NCI-H526 (cell line): ENCODE measurements around the gene NAGPA.
"Not testable (repeated sequence)": the region's sequence is repeated elsewhere in the genome, so short reads cannot be mapped to it uniquely, and the experiment has no call there.

Experiments
- DNase-seq, 2 experiments: peaks; one replicate each; lab custom pipeline; 2025; lab: John Stamatoyannopoulos, UW

NAGPA gene

DNA sequence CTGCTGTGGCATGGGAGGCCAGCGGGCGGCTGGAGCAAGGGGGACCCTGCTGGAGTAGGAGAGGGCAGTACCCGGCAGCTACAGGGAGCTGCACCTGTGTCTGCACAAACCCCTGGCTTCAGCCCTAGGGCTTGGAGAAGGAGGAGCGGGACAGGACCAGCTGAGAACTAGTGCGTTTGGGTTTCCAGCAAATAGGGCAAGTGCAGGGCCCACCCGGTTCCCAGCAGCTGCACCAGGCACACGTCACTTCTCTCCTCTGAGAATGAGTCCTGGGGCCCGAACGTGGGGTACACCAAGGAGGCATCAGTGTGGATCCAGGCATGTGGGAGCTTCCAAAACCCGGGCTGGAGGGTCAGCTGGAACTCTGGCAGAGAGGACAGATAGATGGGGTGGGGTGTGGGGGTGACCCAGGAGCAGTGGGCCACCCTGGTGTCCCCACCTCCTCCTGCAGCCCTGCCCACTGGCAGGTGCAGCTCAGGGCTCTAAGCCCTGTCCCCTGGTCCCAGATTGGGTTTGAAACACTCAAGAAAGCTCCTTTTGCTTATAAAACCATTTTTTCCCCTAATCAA, 26.4 kb upstream of the NAGPA start:
- DNase-seq: no peak

DNA sequence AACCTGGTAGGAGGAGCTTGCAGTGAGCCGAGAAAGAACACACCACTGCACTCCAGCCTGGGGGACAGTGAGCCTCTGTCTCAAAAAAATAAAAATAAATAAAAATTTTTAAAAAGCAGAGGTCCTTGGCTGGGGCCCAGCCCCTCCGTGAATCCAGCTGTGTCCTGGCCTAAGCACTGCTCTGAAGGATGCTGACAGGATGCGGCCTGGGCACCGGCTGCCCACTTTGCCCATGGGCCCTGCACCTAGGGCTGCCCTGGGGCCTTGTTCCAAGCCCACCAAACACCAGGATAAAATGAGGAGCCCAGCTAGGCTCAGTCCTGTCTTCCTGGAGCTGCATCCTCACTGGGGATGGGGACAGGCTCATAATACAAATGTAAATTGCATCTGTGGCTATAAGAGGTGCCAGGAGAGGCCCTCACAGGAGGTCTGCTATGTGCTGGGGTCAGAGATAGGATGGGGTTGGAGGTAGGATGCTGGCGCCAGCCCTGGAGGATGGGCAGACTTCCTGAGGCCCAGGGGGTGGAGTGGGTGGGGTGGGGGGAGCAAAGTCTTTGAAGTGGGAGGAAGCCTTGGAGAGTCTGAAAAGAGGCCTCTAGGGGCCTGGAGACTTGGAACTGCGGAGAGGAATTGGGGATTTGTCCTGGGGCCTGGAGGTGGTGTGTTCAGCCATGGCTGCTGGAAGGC, 25.8 kb upstream of the NAGPA start:
- no peak for DNase-seq

DNA sequence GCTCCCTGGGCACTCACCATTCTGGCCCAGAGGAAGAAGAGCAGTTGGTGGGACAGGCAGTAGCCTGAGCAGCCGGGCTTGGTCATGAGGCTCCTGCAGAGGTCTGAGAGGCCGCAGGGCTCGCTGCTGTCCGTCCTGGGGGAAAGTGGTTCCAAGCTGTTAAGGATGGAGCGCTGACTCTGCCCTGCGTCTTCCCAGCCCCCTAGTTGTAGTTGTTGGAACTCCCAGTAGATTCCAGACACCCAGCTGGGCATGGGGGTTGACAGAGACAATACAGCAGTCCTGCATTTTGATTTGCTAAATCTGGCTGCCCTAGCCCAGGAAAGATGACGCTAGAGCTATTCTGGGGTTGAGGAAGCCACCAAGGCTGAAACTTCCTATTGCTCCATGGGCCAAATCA, 24.7 kb upstream of the NAGPA start:
- no peak for DNase-seq

DNA sequence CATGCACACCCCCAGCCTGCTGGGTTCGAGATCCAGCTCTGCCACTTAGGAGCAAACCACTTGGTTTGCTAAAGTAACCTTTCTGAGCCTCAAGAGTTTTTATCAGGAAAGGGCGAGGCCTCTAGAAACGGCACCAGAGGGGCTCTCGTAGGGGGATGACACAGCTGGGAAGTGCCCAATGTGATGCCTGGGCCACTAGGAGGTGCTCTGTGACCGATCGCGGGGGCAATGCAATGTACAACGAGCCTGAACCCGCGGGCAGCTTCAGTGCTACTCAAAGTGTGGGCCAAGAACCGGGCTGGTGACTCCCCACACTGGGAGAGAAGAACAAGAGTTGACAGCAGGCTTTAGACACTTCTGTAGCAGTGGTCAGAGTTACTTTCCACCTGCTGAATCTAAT, 22.6 kb upstream of the NAGPA start:
- DNase-seq: peak in 1 of 2 experiments; percentile 48

DNA sequence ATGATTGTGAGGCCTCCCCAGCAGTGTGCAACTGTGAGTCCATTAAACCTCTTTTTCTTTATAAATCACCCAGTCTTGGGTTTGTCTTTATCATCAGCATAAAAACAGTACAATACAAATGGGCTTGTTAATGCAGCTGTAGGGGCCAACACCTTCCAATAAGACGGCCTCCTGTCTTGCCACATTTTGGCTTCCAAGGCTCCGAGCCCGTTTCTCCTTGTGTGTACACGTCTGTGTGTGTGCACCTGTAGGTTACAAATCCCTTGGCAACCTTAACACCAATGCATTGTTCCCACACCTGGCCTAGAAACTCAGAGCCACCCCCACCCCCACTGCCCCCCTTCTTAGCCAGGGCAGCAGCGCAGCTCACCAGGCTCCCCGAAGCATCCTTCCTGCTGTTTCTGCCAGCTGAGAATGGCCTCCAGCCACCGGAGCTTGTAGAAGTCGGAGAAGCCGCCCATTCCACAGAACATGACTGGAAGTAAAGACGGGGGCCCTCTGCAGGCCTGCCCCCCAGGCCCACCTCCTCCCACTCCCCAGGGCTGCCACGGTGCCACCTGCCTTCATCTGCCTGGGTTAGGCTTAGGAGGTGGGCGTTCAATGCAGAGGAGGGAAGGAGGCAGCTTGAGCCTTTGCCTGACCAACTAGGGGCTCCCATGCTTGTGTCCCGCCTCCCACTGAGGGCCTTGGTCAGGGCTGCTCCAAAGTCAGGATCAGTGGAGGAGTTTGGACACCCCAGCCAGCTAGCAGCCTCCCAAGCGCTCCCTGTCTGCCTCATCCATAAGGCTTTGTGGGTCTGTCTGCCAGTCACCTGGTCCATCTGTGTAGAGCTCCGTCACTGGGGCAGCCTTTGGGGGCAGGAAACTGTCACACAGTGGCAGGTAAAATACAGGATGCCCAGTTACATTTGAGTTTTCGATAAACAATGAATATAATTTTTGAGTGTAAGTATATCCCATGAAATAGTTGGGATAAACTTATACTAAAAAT, 21.4 kb upstream of the NAGPA start:
- DNase-seq: no peak

DNA sequence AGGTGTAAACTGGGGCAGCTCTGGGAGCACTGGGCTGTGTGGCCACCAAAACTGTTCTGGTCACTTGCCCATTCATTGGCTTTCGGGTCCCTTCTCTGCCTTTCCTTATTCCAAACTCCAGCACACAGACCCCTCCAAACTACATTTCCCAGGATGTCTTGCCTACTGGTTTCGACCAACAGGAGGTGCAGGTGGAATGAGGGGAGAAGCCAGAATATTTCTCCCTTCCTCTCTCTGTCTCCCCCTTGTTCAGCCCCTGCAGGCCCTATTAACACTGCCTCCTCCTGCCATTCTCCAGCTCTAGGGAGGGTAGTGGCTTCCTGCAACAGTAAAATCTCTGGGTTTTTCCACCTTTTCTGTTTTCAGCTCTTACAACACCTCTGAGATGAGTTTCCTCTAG, 13.2 kb upstream of the NAGPA start:
- DNase-seq: no peak

DNA sequence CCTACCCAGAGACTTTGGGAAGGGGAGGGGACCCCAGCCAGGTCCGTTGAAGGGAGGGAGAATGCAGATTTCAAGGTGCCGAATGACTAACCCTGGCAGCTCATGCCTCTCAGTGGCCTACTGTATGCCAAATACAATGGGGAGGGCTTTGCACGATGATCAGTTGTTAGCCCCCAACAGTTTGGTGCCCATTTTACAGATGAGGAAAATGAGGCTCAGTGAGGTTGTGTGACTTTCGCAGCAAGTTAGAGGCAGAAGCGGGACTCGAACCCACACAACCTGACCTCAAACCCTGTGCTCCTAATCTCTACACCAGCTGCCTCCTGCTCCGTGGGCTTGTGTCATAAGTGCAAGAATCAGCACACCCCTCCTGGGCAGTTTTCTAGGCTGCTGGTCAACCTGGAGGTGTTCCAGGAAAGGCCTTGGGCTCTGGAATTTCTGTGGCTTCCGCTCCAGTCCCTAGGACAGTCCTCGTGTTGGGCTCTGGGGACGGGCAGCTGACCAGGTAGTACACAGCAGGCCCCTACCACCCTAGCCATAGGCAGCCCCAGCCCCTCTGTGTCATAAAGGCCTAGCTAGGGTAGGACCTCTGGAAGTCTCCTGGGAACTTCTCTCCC, 11.9 kb upstream of the NAGPA start:
- DNase-seq: no peak

DNA sequence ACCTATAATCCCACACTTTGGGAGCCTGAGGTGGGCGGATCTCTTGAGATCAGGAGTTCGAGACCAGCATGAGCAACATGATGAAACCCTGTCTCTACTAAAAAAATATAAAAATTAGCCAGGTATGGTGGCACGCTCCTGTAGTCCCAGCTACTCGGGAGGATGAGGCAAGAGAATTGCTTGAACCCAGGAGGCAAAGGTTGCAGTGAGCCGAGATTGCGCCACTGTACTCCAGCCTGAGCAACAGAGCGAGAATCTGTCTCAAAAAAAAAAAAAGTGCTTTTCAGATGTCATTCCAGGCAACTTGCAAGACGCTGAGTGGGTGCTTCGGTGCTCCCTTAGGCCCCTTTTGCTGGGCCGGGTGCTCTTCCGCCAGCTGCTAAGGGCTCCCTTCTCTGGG, 10.8 kb upstream of the NAGPA start:
- not testable (repeated sequence) for DNase-seq

DNA sequence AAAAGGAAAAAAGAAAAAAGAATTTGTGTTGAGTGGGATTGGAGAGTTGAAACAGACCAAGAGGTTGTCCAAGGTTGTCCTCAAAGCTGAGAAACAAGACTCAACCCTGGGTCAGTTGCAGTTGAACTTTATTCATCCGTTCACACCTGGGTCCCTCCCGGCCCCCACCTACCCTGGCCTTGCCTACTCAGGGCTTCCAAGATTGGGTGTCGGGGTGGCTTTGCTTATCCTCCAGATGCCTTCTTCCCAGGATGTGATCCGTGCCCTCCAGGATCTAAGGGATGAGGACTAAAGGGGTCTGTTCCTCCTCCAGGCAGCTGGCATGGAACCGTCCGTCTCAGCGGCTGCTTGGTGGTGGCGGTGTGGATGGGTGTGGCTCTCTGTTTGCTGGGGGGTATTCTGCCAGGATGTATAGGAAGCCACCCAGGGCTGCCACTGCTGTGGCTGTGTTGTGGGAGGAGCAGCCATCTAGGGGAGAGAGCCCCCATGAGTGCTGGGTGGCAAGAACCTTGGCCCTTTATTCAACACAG, 10.3 kb upstream of the NAGPA start:
- no peak for DNase-seq

DNA sequence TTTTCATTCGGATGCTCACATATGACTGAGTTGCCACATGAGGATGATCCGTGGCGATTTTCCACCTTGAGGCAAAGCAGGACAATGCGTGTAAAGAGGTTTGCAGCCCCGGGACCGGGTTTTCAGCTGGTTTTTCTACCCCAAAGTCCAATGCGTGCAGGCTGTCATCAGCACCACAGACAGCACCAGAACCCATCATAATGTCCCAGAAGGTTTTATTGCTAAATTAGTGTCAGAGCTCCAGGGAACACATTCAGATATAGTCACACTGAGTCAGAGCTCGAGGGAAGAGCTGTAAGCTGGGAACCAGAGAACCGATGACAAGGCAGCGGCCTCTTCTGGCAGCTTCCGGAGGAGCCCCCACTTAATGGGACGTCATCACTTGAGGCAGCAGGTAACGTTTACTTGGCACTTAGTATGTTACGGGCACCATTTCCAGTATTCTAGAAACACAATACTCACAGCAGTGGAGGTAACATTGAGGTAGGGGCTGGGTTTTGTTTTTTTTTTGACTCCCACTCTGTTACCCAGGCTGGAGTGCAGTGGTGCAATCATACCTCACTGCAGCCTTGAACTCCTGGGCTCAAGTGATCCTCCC, 8.9 kb upstream of the NAGPA start:
- no peak for DNase-seq

DNA sequence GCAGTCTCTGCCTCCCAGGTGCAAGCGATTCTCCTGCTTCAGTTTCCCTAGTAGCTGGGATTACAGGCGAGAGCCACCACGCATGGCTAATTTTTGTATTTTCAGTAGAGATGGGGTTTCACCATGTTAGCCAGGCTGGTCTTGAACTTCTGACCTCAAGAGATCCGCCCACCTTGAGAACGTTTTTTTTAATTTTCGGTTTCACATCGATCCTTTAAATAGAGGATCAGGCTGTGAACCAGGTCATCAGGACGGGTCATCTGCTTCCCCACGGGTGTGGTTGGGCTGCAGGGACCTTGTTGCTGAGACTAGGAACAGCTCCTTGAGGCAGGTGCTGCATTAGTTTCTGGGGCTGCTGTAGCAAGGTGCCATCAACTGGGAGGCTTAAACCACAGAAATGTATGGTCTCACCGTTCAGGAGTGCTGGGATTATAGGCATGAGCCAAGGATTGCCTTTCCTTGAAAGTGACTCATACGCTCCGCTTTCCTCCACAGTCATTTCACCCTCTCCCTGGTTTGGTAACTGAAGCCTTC, 7.9 kb upstream of the NAGPA start:
- DNase-seq: no peak

DNA sequence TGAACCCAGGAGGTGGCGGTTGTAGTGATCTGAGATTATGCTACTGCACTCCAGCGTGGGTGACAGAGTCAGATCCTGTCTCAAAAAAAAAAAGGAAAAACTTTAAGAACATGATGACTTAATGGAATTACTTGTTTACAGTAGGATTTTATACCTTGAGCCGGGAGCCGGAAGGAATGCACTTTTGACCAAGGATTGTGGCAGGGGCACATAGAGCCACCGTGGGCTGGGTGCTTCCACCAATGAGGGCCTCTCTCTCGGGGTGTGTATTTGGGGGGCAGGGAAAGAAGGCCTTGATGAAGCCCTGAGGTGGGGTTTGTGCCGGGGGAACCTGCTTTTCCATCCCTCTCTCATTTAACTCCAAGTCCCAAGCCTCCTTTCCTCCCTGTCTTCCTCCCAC, 6.7 kb upstream of the NAGPA start:
- no peak for DNase-seq

DNA sequence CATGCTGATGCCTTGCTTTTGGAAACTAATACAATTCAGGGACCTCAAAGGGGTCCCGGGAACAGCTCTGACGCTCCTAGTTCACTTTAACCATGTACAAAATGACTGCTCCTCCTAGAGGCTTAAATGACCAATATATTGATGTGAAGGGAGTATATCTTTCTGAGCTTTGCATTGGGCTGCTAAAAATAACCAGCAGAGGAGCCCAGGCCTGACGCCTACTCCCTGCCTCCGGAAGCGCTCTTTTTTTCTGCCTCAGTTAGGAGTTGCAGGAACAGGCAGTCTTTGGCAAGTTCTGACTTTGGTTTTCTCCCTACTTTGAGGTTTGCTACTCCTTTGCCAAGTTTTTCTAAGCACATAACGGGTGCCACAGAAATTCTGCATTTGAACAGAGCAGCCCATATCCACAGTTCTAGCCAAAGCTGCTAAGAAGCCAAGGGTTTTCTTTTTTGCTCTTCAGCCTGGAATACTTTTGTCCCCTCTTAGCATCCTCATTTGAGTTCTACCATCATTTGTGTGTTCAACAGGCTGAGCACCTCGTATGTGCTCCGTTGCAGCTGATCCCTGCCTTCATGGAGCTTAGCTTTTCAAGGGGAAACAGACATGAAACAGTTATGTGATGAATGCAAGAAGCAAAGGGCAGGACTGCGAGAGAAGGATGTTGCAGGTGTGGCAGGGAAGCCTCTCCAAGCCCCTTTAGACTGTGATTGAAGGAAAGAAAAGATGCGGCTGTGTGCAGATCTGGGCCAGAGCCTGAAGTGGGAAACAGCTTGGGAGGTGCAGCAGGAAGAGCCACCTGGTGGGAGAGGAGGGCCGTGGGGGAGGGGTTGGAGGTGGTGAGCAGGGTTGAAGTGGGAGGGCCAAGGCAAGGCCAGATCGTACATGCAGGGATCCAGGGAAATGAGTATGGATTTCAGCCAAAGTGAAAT, 2.8 kb upstream of the NAGPA start:
- no peak for DNase-seq

DNA sequence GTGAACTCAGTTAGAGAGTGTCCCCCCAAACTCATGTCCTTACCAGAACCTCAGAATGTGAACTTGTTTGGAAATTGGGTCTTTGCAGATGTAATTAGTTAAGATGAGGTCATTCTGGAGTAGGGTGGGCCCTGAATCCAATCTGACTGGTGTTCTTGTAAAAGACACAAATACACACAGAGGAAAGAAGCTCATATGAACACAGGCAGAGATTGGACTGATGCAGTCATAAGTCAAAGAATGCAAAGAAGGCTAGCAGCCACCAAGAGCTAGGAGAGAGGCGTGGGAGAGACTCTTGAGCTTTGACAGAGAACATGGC, 2.1 kb upstream of the NAGPA start:
- no peak for DNase-seq

DNA sequence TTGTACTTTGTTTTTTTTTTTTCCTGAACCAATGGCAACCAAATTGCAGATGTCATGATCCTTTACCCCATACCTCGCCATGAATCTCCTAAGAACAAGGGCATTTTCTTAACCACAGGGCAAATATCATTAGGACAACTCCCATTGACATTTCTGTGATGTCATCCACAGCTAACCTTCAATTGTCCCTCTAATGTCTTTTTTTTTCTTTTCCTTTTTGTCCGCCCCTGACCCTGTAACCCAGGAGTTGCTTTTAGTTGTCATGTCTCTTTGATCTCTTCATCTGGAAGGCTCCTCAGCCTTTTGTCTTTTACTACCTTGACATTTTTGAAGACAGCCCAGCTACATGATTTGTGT, 410 bp upstream of the NAGPA start:
- DNase-seq: no peak

DNA sequence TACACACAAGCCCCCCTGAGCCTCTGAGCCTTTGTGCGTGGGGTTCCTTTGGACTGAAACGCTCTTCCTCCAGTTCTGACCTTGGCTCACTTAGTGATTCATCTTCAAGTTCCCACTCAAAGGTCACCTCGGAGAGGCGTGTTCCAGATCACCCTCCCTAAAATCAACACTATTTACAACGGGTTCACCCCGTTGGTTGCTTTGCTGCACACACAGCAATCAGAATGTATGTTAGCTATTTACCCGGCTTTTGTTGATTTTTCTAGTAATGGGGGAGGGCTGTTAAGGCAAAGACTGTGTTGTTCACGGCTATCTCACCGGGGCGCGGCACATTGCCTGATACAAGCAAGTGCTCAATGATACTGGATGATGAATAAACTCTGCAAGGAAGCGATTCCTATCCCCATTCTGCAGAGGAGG, 977 bp downstream of the NAGPA start:
- no peak for DNase-seq

DNA sequence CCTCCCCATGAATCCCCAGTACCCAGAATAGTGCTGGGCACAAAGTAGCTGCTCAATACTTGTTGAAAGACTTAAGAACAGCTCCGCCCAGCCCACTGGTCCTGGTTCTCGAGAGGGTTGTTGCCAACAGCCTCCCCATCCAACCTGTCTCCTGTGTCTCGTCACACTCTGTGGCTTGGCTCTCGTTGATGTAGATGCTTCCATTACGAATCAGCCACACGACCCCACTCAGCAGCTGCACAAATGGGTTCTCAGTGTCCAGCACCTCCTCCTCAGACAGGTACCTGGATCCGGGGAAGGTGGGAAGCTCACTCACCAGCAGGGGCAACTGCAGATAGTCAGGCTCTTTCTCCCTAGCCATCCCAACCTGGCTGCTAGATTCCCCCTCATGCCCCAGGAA, 2.1 kb downstream of the NAGPA start:
- DNase-seq: no peak

DNA sequence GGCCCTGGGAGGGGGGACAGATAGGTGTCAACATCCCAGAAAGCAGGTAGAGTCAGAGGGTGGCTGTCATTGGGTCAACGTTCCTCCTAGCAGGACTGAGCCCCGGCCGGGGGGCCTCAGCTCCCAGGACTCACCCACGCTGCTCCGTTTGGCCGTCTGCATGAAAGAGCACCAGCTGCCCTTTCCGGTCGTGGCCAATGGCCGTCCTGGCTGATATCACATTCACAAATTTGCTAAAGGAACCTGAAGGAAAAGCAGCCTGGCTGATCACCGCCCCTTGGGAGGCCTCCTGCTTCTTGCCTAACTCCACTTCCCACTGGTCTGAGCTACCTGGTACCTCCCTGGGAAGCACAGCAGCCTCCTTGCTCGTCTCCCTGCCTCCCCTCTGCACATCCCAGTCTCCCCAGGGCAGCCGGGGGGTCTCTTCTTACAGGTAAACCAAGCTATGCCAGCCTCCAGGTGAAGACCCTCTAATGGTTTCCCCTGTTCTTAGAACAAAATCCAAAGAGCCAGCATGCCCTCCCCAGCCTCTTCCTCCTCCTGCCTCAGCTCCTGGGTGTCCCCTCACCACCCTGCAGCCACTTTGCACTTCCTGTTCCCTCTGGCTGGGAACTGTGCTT, 3.4 kb downstream of the NAGPA start:
- no peak for DNase-seq

DNA sequence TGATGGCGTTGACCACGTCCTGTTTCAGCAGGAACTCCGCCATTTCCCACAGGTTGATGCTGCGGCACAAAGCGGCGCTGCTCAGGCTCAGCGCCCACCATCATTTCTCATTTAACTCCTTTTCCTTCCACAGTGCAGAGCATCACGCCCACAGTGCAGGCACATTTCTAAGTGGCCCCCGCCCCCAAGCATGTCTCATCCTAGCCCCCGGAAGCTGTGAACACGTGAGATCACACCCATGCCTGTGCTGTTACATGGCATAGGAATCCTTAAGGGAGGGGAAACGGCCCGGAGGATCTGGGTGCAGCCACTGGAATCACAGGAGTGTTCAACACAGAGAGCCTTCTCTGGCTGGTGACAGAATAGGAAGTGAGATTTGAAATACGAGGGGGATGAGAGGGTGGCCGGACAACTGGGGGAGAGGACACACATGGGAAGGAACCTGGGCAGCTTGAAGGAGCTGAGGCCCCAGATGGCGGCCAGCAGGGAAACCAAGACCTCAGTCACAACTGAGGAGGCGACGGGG, 4.7 kb downstream of the NAGPA start:
- DNase-seq: no peak
